ENCODE results near the gene DDX28.
"Not testable (repeated sequence)": the region's sequence is repeated elsewhere in the genome, so short reads cannot be mapped to it uniquely, and the experiment has no call there.

DDX28 gene

GRCh38 chr16:67992661-67993206 lies 30.3 kb downstream of the DDX28 start:
- DNase-seq = no peak

- no peak for DNase-seq
These were observed 33.0 kb downstream of the DDX28 start for GRCh38 chr16:67990018-67990386.

- no peak for DNase-seq
These were observed 33.6 kb downstream of the DDX28 start for GRCh38 chr16:67989322-67990017.

- DNase-seq = no peak
These were observed 34.4 kb downstream of the DDX28 start for GRCh38 chr16:67988675-67989074.

- DNase-seq = no peak
These were observed 35.4 kb downstream of the DDX28 start for GRCh38 chr16:67987460-67988160.

GRCh38 chr16:67986949-67987348 lies 36.1 kb downstream of the DDX28 start:
- DNase-seq = no peak

GRCh38 chr16:67982011-67982696 lies 40.9 kb downstream of the DDX28 start:
- DNase-seq = no peak

GRCh38 chr16:67979955-67980678 lies 42.9 kb downstream of the DDX28 start, which contains the start of gene DPEP3:
TSS of gene DPEP3 (minus strand) at chr16:67980499. CDS start at chr16:67980380, 119 bp downstream.
- no peak for DNase-seq

- DNase-seq = no peak
These were observed 45.4 kb downstream of the DDX28 start for GRCh38 chr16:67977469-67978227.

GRCh38 chr16:67977005-67977404 lies 46.0 kb downstream of the DDX28 start:
- DNase-seq = no peak

- no peak for DNase-seq
These were observed 46.8 kb downstream of the DDX28 start for GRCh38 chr16:67976205-67976604.

- DNase-seq = no peak
These were observed 47.5 kb downstream of the DDX28 start for GRCh38 chr16:67975321-67976105.

GRCh38 chr16:67972285-67972684 lies 50.7 kb downstream of the DDX28 start:
- not testable (repeated sequence) for DNase-seq

GRCh38 chr16:67971111-67971510 lies 51.9 kb downstream of the DDX28 start:
- no peak for DNase-seq
